HG02642 (cell line): Measurements from ENCODE around the gene COL4A2.
"Not testable (repeated sequence)": the region's sequence is repeated elsewhere in the genome, so short reads cannot be mapped to it uniquely, and the experiment has no call there.

ENCODE experiments used
- ATAC-seq: cut with Tn5 transposase; IDR thresholded peaks from one replicate; pipeline ENCODE4 v1.9.1; 2021; ENCODE audit warnings: mild to moderate bottlenecking; ENCODE audit not compliant: unreplicated experiment, poor library complexity

The COL4A2 gene

GRCh38 chr13:110447058-110447511 is 140.0 kb downstream of the COL4A2 start:
- ATAC-seq = peak; percentile 52

DNA sequence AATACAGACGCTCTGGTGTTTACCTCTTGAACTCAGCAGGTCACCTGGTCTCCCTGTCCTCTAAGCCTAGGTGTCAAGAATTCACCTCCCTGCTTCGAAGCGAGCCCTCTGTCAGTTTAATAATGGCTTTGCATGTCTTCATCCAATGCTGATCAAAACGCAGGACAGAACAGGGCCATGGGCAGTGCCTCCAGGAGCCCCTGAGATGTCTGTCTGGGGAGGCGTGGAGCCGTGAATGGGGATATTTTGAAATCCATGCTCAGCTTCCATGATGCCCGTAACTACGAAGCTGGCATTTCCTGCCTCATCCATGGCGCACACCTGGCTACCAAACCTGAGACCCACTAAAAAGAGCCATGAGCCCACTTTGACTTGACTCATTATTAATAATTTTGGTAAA is 140.7 kb downstream of the COL4A2 start:
- ATAC-seq = no peak

- no peak for ATAC-seq
These were observed 141.1 kb downstream of the COL4A2 start for GRCh38 chr13:110448230-110448629.

- ATAC-seq = no peak
These were observed 141.6 kb downstream of the COL4A2 start for GRCh38 chr13:110448677-110449076.

DNA sequence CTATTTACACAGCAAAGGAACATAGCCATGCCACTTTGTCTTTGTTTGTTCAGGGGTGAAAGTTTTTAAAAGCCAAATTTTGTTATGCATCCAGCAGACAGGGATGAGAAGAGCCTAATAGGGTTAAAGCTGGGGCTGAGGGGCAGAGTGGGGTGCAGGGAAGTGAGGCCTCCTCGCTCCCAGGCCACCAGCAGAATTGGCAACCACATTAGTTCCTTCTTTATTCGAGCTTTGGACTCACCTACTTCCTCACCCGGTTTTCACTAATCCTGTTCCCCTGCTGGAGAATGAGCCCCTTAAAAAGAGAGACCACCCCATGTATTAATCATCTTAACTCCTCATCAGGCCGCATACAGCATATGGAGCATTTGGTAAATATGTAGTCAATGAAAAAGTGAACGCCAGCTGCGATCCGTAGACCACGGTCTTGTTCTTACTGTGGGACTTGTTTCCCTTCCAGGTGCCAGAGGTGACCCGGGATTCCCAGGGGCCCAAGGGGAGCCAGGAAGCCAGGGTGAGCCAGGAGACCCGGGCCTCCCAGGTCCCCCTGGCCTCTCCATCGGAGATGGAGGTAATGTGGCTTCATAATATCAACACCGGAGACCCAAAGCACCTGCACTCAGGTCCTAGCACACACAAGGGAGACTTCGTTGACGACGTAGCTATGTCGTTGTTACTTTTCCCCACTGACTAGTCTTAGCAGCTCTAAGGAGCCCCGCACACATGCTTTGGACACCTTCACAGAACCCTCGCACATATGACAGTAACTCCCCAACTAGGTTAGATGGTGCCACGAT is 142.3 kb downstream of the COL4A2 start:
- no peak for ATAC-seq

DNA sequence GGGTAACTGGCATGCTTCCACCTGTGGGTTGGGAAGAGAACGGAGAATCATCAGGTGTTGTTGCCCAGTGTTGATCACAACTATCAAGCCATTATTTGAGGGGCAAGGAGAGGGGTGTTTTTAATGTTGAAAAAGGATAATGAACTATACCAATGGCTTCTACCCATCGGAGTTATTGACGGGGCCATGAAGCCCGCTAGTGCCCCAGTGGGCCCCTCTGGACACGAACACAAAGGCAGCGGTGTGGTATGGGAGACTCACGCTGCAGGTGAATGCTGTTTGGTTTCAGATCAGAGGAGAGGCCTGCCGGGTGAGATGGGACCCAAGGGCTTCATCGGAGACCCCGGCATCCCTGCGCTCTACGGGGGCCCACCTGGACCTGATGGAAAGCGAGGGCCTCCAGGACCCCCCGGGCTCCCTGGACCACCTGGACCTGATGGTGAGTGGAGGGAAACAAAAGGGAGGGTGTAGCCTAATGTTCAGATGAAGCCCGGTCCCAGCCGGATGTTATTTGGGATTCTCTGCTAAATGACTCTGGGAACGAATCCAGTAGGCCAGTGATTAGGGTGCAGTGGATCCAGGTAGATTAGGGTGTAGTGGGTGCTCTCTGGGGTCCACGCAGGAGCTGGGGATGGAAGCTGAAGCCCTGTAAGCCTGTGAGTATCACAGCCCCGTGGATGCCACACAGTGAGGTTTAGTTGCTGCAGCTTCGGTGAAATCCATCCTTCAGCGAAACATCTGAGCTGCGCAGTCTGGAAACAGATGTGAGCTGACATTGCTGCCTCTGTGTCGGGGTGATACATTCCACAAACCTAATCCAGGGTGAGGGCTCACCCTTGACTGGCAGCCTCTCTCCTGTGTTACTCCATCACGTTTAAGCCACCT is 143.2 kb downstream of the COL4A2 start:
- ATAC-seq = no peak

GRCh38 chr13:110450941-110451730 is 144.1 kb downstream of the COL4A2 start:
- no peak for ATAC-seq

DNA sequence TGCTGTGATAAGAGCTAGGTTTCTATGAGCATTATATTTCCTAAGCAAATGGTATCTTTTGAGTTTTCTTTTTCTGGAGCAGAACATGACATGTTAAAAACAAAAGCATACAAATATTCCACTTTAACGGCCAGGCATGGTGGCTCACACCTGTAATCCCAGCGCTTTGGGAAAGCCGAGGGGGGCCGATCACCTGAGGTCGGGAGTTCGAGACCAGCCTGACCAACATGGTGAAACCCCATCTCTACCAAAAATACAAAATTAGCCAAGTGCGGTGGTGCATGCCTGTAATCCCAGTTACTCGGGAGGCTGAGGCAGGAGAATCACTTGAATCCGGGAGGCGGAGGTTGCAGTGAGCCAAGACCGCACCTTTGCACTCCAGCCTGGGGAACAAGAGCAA is 146.0 kb downstream of the COL4A2 start:
- ATAC-seq = not testable (repeated sequence)

GRCh38 chr13:110453797-110454196 is 146.7 kb downstream of the COL4A2 start:
- no peak for ATAC-seq

DNA sequence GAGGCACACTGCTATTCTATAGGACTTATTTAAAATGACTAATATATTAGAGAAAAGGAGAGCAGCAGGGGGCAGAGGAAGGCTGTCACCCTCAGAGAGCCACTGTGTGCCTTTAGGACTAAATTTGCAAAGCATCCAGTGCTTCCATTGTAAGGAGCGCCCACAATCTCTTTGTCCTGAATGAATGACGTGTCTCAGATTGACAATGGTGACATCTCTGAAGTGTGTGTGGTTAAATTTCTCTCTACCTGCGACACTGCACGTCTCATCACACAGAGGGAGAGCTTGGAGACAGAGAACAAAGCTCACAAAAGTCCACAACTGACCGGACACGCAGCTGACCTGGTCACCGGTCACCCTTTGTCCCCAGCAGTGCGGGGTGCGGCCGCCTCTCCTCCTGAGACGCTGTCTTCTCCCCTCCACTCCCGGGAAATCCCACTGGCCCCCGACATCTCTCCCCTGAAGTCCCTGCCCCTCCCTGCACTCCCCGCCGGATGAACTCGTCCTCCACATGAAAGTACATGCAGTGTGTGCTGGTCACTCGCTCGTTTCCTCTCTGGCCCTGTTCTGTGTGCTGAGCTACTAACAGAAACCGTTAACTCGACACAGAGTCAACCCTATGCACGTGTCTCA is 147.3 kb downstream of the COL4A2 start:
- no peak for ATAC-seq

DNA sequence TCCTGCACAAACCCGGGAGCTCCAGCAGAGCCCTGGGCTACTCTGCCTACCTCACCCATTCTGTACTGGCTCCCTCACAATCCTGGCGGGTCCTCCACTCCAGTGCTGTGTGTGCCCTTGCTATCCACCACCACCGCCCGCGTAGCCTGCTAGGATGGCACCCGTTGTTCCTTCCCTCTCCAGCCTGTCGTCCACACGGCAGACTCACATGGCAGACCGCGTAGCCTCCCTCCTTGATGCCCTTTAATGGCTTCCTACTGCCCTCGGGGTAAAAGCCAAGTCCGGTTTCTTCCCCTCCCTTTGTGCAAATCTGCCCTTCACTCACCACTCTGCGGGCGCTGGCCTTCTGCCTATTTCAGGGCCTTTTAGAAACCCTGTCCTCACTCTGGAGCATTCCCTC is 147.9 kb downstream of the COL4A2 start:
- no peak for ATAC-seq

GRCh38 chr13:110455444-110455843 is 148.4 kb downstream of the COL4A2 start:
- no peak for ATAC-seq

- peak; percentile 99 for ATAC-seq
These were observed 148.9 kb downstream of the COL4A2 start for GRCh38 chr13:110455941-110456340.

DNA sequence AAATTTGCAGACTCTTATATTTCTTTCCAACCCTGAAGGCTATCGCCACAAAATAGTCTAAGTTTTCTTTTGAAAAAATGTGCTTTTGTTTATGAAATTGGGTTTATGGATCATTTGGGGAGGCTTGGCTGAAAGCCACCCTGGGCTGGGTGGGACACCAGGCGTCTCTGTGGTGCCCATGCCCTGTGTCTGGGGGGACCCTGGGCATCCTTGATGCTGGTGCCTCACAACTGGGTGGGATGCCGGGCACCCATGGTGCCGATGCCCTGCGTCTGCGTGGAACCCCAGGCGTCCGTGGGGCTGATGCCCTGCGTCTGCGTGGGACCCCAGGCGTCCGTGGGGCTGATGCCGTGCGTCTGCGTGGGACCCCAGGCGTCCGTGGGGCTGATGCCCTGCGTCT is 149.5 kb downstream of the COL4A2 start:
- no peak for ATAC-seq

- ATAC-seq = no peak
These were observed 150.3 kb downstream of the COL4A2 start for GRCh38 chr13:110457361-110457760.

GRCh38 chr13:110458017-110458416 is 150.9 kb downstream of the COL4A2 start:
- ATAC-seq = no peak

DNA sequence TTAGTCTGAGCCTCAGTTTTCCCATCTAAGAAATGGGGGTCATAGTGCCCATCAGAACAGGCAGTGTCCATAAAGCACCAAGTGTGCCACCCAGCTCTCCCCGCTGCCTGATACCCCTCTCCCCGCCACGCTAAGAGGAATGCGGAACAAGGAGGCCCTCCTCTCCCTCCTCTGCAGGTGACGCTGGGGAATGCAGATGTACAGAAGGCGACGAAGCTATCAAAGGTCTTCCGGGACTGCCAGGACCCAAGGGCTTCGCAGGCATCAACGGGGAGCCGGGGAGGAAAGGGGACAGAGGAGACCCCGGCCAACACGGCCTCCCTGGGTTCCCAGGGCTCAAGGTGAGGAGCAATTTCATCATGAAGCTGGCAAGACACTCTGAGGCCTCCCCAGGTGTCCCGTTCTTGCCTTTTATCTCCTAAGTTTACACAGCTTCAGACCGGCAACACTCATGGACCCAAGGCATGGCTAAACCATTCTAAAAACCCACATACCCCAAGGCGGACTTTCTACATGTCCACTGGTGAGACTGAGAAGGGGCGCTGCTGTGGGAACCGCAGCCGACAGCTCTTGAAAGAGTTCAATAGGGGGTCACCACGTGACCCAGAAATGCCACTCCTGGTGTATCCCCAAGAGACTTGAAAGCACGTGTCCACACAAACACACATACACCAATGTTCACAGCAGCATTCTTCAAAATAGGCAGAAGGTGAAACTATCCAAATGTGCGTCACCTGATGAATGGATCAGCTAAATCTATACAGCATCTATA is 151.7 kb downstream of the COL4A2 start:
- ATAC-seq = no peak

DNA sequence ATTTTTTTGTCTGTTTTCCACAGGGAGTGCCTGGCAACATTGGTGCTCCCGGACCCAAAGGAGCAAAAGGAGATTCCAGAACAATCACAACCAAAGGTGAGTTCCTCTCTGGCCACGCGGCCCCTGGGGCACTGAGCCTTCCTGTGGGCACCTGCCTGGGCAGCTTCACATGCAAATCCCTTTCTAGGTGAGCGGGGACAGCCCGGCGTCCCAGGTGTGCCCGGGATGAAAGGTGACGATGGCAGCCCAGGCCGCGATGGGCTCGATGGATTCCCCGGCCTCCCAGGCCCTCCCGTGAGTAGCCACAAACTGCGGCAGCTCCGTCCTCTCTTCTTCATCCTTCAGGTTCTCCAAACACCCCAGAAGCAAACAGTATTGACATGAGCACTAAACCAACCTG is 155.0 kb downstream of the COL4A2 start:
- no peak for ATAC-seq

- ATAC-seq = no peak
These were observed 156.1 kb downstream of the COL4A2 start for GRCh38 chr13:110463156-110463555.
